CD14-positive monocyte (primary cell): ENCODE results near the gene DCDC2. TPM values are rescaled to one million over a fixed set of nuclear protein-coding genes. Genes with fewer than 3 reads are reported as not detected.

Experiments used
- DNase-seq, 3 donors: peaks; one replicate each; pipeline ENCODE4 v3.0.0-alpha.2; 2011 to 2022
- H2AFZ ChIP-seq: 2 replicates; pipeline ENCODE4 v1.6.0; 2012; ENCODE audit warnings: mild to moderate bottlenecking, low read depth, low read length, inconsistent platforms; ENCODE audit not compliant: insufficient read depth, poor library complexity, severe bottlenecking
- H3K27ac ChIP-seq, 2 donors: 1 replicate in 1 of 2; 2 replicates in 1 of 2; pipeline ENCODE4 v1.5.1; 2012 to 2013; ENCODE audit warnings: low read length in 2 of 2, control low read depth in 1 of 2, inconsistent platforms in 1 of 2, low read depth in 1 of 2, mild to moderate bottlenecking in 1 of 2
- H3K27me3 ChIP-seq, 2 donors: one replicate each; pipeline versions ENCODE4 v1.6.0 to v1.6.1; 2011 to 2013; ENCODE audit warnings: low read length in 2 of 2; ENCODE audit not compliant: control insufficient read depth in 2 of 2, insufficient read depth in 2 of 2
- H3K36me3 ChIP-seq, 2 donors: replicated peaks in 1 of 2; 1 replicate in 1 of 2; 2 replicates in 1 of 2; pipeline versions ENCODE4 v1.5.1 to v1.6.1; 2012 to 2013; ENCODE audit warnings: low read length in 2 of 2, control low read depth in 1 of 2, inconsistent platforms in 1 of 2, mild to moderate bottlenecking in 1 of 2; ENCODE audit not compliant: insufficient read depth in 2 of 2, control insufficient read depth in 1 of 2
- H3K4me1 ChIP-seq, 2 donors: 1 replicate in 1 of 2; 2 replicates in 1 of 2; pipeline versions ENCODE4 v1.5.1 to v1.6.1; 2012 to 2013; ENCODE audit warnings: low read length in 2 of 2, control low read depth in 1 of 2, inconsistent platforms in 1 of 2, mild to moderate bottlenecking in 1 of 2, moderate library complexity in 1 of 2; ENCODE audit not compliant: insufficient read depth in 2 of 2, control insufficient read depth in 1 of 2
- H3K4me2 ChIP-seq: replicated peaks from 2 replicates; pipeline ENCODE3; 2012; ENCODE audit warnings: low read length, moderate library complexity, mild to moderate bottlenecking; ENCODE audit not compliant: poor library complexity, severe bottlenecking; ENCODE audit errors: extremely low read depth
- H3K4me3 ChIP-seq, 3 experiments: fragments of 200-600 bp in 1 of 3; sonication (generic) in 1 of 3; replicated peaks in 1 of 3; 1 replicate in 2 of 3; 2 replicates in 1 of 3; pipeline ENCODE4 v1.5.1; 2011 to 2013; ENCODE audit warnings: low read length in 3 of 3, mild to moderate bottlenecking in 3 of 3, control low read depth in 2 of 3, low read depth in 2 of 3, inconsistent platforms in 1 of 3, moderate library complexity in 1 of 3
- H3K79me2 ChIP-seq: 2 replicates; pipeline ENCODE4 v1.6.0; 2012; ENCODE audit warnings: mild to moderate bottlenecking, control low read depth, inconsistent platforms, low read length, moderate library complexity; ENCODE audit not compliant: insufficient read depth
- H3K9ac ChIP-seq: 2 replicates; pipeline ENCODE4 v1.6.0; 2017; ENCODE audit warnings: low read length, mild to moderate bottlenecking; ENCODE audit not compliant: insufficient read depth, poor library complexity, severe bottlenecking
- H3K9me3 ChIP-seq, 2 donors: replicated peaks in 1 of 2; 1 replicate in 1 of 2; 2 replicates in 1 of 2; pipeline versions ENCODE4 v1.5.1 to v1.6.1; 2012 to 2013; ENCODE audit warnings: low read length in 2 of 2, control low read depth in 1 of 2; ENCODE audit not compliant: control insufficient read depth in 1 of 2, insufficient read depth in 1 of 2
- H4K20me1 ChIP-seq: 2 replicates; pipeline ENCODE4 v1.6.0; 2012; ENCODE audit warnings: mild to moderate bottlenecking, low read length, control low read depth, moderate library complexity; ENCODE audit not compliant: insufficient read depth
- H3K27ac Mint-ChIP-seq, 7 donors: one replicate each; pipeline ENCODE4 v1.8.0; 2020; ENCODE audit warnings: mild to moderate bottlenecking in 7 of 7, mixed read lengths in 7 of 7, moderate library complexity in 6 of 7, inconsistent platforms in 2 of 7
- H3K27me3 Mint-ChIP-seq, 3 donors: one replicate each; pipeline ENCODE4 v1.8.0; 2021 to 2022; ENCODE audit warnings: low read depth in 3 of 3, mild to moderate bottlenecking in 3 of 3, mixed read lengths in 3 of 3, moderate library complexity in 3 of 3, inconsistent platforms in 1 of 3
- H3K36me3 Mint-ChIP-seq, 2 donors: one replicate each; pipeline ENCODE4 v1.8.0; 2020; ENCODE audit warnings: mixed read lengths in 2 of 2, inconsistent platforms in 1 of 2, mild to moderate bottlenecking in 1 of 2
- H3K4me1 Mint-ChIP-seq: one replicate; pipeline ENCODE4 v1.8.0; 2020; ENCODE audit warnings: mild to moderate bottlenecking, mixed read lengths
- H3K4me3 Mint-ChIP-seq, 2 donors: one replicate each; pipeline ENCODE4 v1.8.0; 2020; ENCODE audit warnings: mild to moderate bottlenecking in 2 of 2, mixed read lengths in 2 of 2, moderate library complexity in 1 of 2
- H3K9me3 Mint-ChIP-seq, 7 donors: one replicate each; pipeline ENCODE4 v1.8.0; 2020 to 2022; ENCODE audit warnings: mixed read lengths in 7 of 7, mild to moderate bottlenecking in 6 of 7, moderate library complexity in 6 of 7, inconsistent platforms in 2 of 7
- CTCF ChIP-seq: fragments of 200-600 bp; IDR thresholded peaks from one replicate; pipeline ENCODE4 v1.8.0; 2022; ENCODE audit warnings: antibody characterized with exemption, mild to moderate bottlenecking
- WGBS: methylation state at CpG from one replicate; pipeline ENCODE4 v1.1.5; 2013; ENCODE audit warnings: missing lambda C conversion rate; ENCODE audit not compliant: insufficient coverage; 5-methylcytosine and 5-hydroxymethylcytosine counted together
- intact Hi-C, 2 donors: fragments of 100-400 bp; cut with micrococcal nuclease; formaldehyde crosslinking; loops; one replicate each; pipeline versions ENCODE4 v1.15.0 to v1.15.1; 2023
- polyA plus RNA-seq, 3 donors: library from polyadenylated mRNA; depleted of rRNA in 1 of 3; unstranded in 2 of 3; stranded (reverse) in 1 of 3; fragments of 300-500 nt in 2 of 3; fragments of >200 nt in 1 of 3; fragmentation: Illumina TruSeq in 2 of 3; gene quantifications; 1 replicate in 2 of 3; 2 replicates in 1 of 3; pipeline ENCODE4 v1.2.3, GENCODE V29; 2012 to 2021

The DCDC2 gene
- polyA plus RNA-seq, 3 donors, result not detected

- Mint-ChIP-seq H3K4me3 (no peak overlapping the region), H3K27ac (no peak overlapping the region), H3K36me3 (no peaks in the 10 kb centered on the region), H3K4me1 (no peaks in the 10 kb centered on the region), H3K9me3 (peaks cover 0 to 18% (median 7%) of the 10 kb centered on the region in 7 donors), H3K27me3 (no peaks in the 10 kb centered on the region)
- H3K27ac ChIP-seq, result no peak overlapping the region
- no peaks in the 10 kb centered on the region for H3K4me1 ChIP-seq
- no peaks in the 10 kb centered on the region for H4K20me1 ChIP-seq
- intact Hi-C loops, result no loop called here
- H3K4me2 ChIP-seq, result no peak overlapping the region
- no peak for DNase-seq
- WGBS, result 98% methylated on average over 8 of the region's 10 CpGs
- H3K79me2 ChIP-seq, result no peaks in the 10 kb centered on the region
- H3K4me3 ChIP-seq, result no peak overlapping the region
- no peak overlapping the region for H3K9ac ChIP-seq
- H3K9me3 ChIP-seq, result peaks cover 0 to 4% of the 10 kb centered on the region in 2 donors
- H3K36me3 ChIP-seq, result no peaks in the 10 kb centered on the region
- TF ChIP-seq CTCF, result no peak
- no peaks in the 10 kb centered on the region for H3K27me3 ChIP-seq
- H2AFZ ChIP-seq, result no peak overlapping the region
Measured at GRCh38 chr6:24183584-24183983, 174.3 kb downstream of the DCDC2 start.

GRCh38 chr6:24157886-24158285 is 200.0 kb downstream of the DCDC2 start:
- Histone ChIP-seq H3K4me3 (no peak overlapping the region), H2AFZ (no peak overlapping the region), H3K9me3 (peaks cover 0 to 4% of the 10 kb centered on the region in 2 donors), H3K4me2 (no peak overlapping the region), H3K36me3 (no peaks in the 10 kb centered on the region), H3K9ac (no peak overlapping the region), H3K27me3 (no peaks in the 10 kb centered on the region), H3K79me2 (no peaks in the 10 kb centered on the region), H3K27ac (no peak overlapping the region), H3K4me1 (no peaks in the 10 kb centered on the region), H4K20me1 (no peaks in the 10 kb centered on the region)
- Mint-ChIP-seq H3K4me1 (no peaks in the 10 kb centered on the region), H3K27ac (no peak overlapping the region), H3K9me3 (peaks cover 0 to 5% (median 0%) of the 10 kb centered on the region in 7 donors), H3K36me3 (no peaks in the 10 kb centered on the region), H3K27me3 (no peaks in the 10 kb centered on the region), H3K4me3 (no peak overlapping the region)
- no peak for DNase-seq
- intact Hi-C loops, result no loop called here
- TF ChIP-seq CTCF, result no peak
- no CpG with 5 or more reads among the region's 1 CpG for WGBS
